D721Med (cell line): Measurements from ENCODE around the gene MAST3.

Experiments
- DNase-seq: peaks from one replicate; pipeline ENCODE4 v3.0.0; 2011; ENCODE audit warnings: low spot score; ENCODE audit not compliant: insufficient read length
- FAIRE-seq: peaks from 2 replicates; lab custom pipeline; 2011; peaks lifted over from hg19 to GRCh38; lab: Jason Lieb, UNC
- CTCF ChIP-seq: IDR thresholded peaks from 2 replicates; pipeline ENCODE4 v1.5.1; 2012; ENCODE audit warnings: mild to moderate bottlenecking, control low read depth; ENCODE audit not compliant: insufficient read depth; ENCODE audit errors: missing control alignments

MAST3 gene

GRCh38 chr19:18123819-18124218 is 26.2 kb downstream of the MAST3 start:
- no peak for TF ChIP-seq CTCF
- no peak for DNase-seq
- no peak for FAIRE-seq

- FAIRE-seq: no peak
- TF ChIP-seq CTCF: no peak
- no peak for DNase-seq
Measured at GRCh38 chr19:18126097-18126496, 28.5 kb downstream of the MAST3 start.

- no peak for FAIRE-seq
- DNase-seq: no peak
- TF ChIP-seq CTCF: no peak
Measured at GRCh38 chr19:18128044-18128443, 30.5 kb downstream of the MAST3 start.

DNA sequence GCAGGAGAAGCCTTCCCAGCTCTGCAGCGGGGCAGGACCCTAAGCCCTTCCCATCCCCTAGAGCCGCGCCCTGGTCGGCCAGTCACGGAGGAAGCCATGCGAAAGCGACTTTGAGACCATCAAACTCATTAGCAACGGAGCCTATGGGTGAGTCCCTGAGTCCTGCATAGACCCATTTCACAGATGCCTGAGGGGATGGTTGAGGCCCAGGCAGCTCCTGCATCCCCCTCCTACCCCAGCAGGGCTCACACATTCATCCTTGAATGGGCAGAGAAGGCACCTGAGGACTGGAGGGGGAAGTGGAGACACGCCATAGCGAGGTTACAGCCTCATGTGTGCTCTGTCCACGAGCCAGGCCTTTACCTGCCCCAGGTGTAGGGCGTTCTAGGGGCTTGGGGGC is 31.2 kb downstream of the MAST3 start:
- no peak for FAIRE-seq
- DNase-seq: no peak
- TF ChIP-seq CTCF: no peak

DNA sequence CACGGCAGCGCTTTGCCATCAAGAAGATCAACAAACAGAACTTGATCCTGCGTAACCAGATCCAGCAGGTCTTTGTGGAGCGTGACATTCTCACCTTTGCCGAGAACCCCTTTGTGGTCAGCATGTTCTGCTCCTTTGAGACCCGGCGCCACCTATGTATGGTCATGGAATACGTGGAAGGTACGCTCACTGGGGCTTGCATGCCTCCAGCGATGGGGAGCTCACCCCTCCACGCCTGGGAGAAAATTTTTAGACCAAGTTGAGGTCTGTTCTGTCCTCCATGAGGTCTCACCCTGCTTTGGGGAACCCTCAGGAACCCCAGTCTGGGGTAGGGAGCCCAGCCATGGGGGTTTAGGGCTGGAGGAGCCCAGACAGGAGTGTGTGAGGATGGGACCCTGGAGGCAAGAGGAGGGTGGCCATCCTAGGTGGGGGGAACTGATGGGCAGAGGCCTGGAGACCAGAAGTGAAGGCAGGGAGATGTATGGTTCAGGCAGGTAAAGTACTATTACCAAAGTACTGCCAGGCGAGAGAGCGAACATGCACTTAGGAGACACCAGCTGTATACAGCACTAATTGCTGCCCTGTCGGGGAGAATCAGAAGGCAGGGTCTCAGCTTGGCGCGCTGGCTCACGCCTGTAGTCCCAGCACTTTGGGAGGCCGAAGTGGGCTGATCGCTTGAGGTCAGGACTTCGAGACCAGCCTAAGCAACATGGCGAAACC is 33.1 kb downstream of the MAST3 start:
- no peak for TF ChIP-seq CTCF
- FAIRE-seq (no peak), DNase-seq (no peak)

DNA sequence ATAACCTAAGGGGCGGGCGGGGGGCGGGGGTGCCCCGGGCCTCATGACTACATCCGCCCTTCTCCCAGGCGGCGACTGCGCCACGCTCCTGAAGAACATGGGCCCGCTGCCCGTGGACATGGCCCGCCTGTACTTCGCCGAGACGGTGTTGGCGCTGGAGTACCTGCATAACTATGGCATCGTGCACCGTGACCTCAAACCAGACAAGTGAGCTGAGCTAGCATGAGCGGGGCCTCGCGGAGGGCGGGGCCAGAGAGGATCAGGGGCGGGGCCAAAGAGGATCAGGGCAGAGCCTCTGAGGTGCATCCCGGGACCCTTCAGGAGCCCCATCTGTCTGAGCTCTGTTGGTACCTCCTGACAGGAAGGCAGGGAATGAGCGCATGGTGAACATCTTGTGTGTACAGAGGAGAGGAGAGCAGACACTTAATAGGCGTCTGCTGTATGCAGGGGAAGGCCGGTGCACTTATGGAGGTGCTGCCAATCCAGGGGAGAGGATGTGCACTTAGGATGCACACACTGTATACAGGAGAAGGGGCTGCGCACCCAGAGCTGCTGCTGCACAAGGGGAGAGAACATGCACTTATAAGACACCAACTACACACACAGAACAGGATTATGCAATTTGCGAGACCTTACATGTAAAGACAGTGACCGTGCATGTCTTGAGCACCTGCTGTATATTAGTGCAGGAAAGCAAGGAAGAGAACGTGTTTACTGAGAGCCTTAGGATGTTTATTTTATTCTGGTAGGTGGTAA is 34.4 kb downstream of the MAST3 start:
- DNase-seq (no peak), FAIRE-seq (no peak)
- TF ChIP-seq CTCF: no peak
